Caco-2 (cell line): Measurements from ENCODE around the gene IL18R1. TPM values are rescaled to one million over a fixed set of nuclear protein-coding genes. Genes with fewer than 3 reads are reported as not detected.

Experiments used
- BruUV-seq: library from RNA; stranded (reverse); fragments of 400-500 nt; replicated peaks from 2 replicates; lab custom pipeline; 2021; lab: Mats Ljungman, UMichigan
- CTCF ChIA-PET: fragments of 300-600 bp; sonication (Branson Sonifier 250); formaldehyde crosslinking; loops from one replicate; lab custom pipeline; 2022; ENCODE audit warnings: antibody characterized with exemption; lab: Charles Lee
- POLR2A ChIA-PET: fragments of 300-600 bp; sonication (Branson Sonifier 250); formaldehyde crosslinking; loops from one replicate; lab custom pipeline; 2022; ENCODE audit warnings: antibody characterized with exemption; lab: Charles Lee
- DNase-seq, 2 experiments: peaks; one replicate each; pipeline versions ENCODE4 v3.0.0 to v3.0.0-alpha.2; 2020 to 2022
- H3K27me3 ChIP-seq: replicated peaks from 2 replicates; pipeline ENCODE4 v1.6.0; 2011; ENCODE audit warnings: low read length; ENCODE audit not compliant: control insufficient read depth, insufficient read depth
- H3K36me3 ChIP-seq: 2 replicates; pipeline ENCODE4 v1.5.1; 2011; ENCODE audit warnings: low read length; ENCODE audit not compliant: control insufficient read depth, insufficient read depth
- H3K4me1 ChIP-seq: fragments of 250-450 bp; sonication (Bioruptor Pico); 2 replicates; pipeline ENCODE4 v1.5.1; 2020; ENCODE audit warnings: mild to moderate bottlenecking
- H3K4me3 ChIP-seq: 2 replicates; pipeline ENCODE4 v1.5.1; 2011; ENCODE audit warnings: low read depth, mild to moderate bottlenecking, control low read depth, low read length
- H3K9me3 ChIP-seq: fragments of 250-450 bp; sonication (Bioruptor Pico); 2 replicates; pipeline ENCODE4 v1.5.1; 2020; ENCODE audit warnings: mild to moderate bottlenecking, moderate library complexity
- H3K27ac Mint-ChIP-seq: one replicate; pipeline ENCODE4 v1.8.0; 2022; ENCODE audit warnings: mixed read lengths; ENCODE audit not compliant: unreplicated experiment
- H3K27me3 Mint-ChIP-seq: one replicate; pipeline ENCODE4 v1.8.0; 2022; ENCODE audit warnings: mixed read lengths; ENCODE audit not compliant: insufficient read depth, unreplicated experiment
- H3K36me3 Mint-ChIP-seq: one replicate; pipeline ENCODE4 v1.8.0; 2022; ENCODE audit warnings: mild to moderate bottlenecking, mixed read lengths; ENCODE audit not compliant: insufficient read depth, unreplicated experiment
- H3K4me1 Mint-ChIP-seq: one replicate; pipeline ENCODE4 v1.8.0; 2022; ENCODE audit warnings: low read depth, mixed read lengths; ENCODE audit not compliant: unreplicated experiment
- H3K4me3 Mint-ChIP-seq: one replicate; pipeline ENCODE4 v1.8.0; 2022; ENCODE audit warnings: mild to moderate bottlenecking, moderate library complexity, mixed read lengths; ENCODE audit not compliant: unreplicated experiment
- H3K9me3 Mint-ChIP-seq: one replicate; pipeline ENCODE4 v1.8.0; 2022; ENCODE audit warnings: mixed read lengths; ENCODE audit not compliant: unreplicated experiment
- CTCF ChIP-seq, 2 experiments: fragments of 200-600 bp in 1 of 2; IDR thresholded peaks; 1 replicate in 1 of 2; 2 replicates in 1 of 2; pipeline versions ENCODE4 v1.5.1 to v1.8.0; 2011 to 2022; ENCODE audit warnings: antibody characterized with exemption in 1 of 2, control low read depth in 1 of 2, inconsistent platforms in 1 of 2, low read depth in 1 of 2, low read length in 1 of 2, mild to moderate bottlenecking in 1 of 2, moderate library complexity in 1 of 2; ENCODE audit not compliant: insufficient read depth in 1 of 2, severe bottlenecking in 1 of 2, unreplicated experiment in 1 of 2
- intact Hi-C: fragments of 100-400 bp; cut with micrococcal nuclease; formaldehyde crosslinking; loops from one replicate; pipeline ENCODE4 v1.10.0; 2022; ENCODE audit not compliant: unreplicated experiment
- total RNA-seq: library from RNA; stranded (reverse); gene quantifications from 2 replicates; pipeline ENCODE4 v1.2.3, GENCODE V29; 2022

The IL18R1 gene
- total RNA-seq, 1 experiment from 2014 or later, result not detected

DNA sequence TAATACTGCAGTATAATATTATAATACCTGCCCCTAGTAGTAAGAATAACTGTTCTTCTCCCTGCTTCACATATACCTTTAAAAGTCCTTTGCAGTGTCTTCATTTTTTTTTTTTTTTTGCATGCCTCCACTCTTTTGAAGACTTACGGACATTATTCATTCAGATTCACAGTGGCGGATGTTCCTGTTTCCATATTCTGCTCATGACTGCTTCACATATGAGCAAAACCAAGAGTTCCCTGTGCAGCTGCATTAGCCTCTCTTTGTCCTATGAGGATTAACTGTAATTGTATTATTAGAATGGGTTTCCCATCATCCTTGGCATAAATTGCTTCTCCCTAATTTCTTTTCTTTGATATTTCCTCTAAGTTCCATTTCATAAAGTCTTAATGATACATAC is 80.1 kb downstream of the IL18R1 start:
- intact Hi-C loops, result no loop called here
- Histone ChIP-seq H3K9me3 (no peaks in the 10 kb centered on the region), H3K4me1 (no peaks in the 10 kb centered on the region), H3K4me3 (no peak overlapping the region), H3K36me3 (no peaks in the 10 kb centered on the region), H3K27me3 (no peaks in the 10 kb centered on the region)
- ChIA-PET CTCF (no interaction called here), POLR2A (no interaction called here)
- Mint-ChIP-seq H3K4me3 (no peak overlapping the region), H3K27me3 (peaks cover 12% of the 10 kb centered on the region), H3K36me3 (no peaks in the 10 kb centered on the region), H3K9me3 (no peaks in the 10 kb centered on the region), H3K4me1 (no peaks in the 10 kb centered on the region), H3K27ac (no peak overlapping the region)
- DNase-seq, result no peak
- no TSS peak for BruUV-seq
- no peak for TF ChIP-seq CTCF (IDR thresholded peaks at IDR 0.05; ENCODE audit: insufficient read depth in 1 of 2, low read depth in 1 of 2, low read length in 1 of 2, severe bottlenecking in 1 of 2, unreplicated experiment in 1 of 2)

DNA sequence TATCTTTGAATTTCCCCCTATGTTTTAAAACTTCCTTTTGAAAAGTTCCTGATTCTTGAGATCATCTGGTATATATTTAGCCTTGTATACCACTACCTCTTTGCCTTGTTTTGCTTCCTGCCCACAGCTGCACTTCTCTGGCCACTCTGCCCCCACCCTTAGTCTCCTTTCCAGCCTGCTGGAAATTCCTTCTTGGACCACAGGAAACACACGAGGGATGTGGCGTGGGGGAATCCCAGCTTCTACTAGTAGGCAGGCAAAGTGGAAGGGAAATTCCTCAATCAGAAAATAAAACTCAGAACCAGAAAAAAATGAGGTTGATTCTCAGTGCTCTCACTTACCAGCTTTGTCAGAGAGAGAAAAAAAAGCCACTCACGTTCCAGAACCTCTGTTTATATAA is 80.7 kb downstream of the IL18R1 start:
- Histone ChIP-seq H3K36me3 (no peaks in the 10 kb centered on the region), H3K4me3 (no peak overlapping the region), H3K4me1 (no peaks in the 10 kb centered on the region), H3K9me3 (no peaks in the 10 kb centered on the region), H3K27me3 (no peaks in the 10 kb centered on the region)
- ChIA-PET CTCF (no interaction called here), POLR2A (no interaction called here)
- H3K27me3 Mint-ChIP-seq, result peaks cover 9% of the 10 kb centered on the region
- TF ChIP-seq CTCF (IDR thresholded peaks at IDR 0.05; ENCODE audit: insufficient read depth in 1 of 2, low read depth in 1 of 2, low read length in 1 of 2, severe bottlenecking in 1 of 2, unreplicated experiment in 1 of 2), result no peak
- BruUV-seq, result no TSS peak
- no peaks in the 10 kb centered on the region for H3K4me1 Mint-ChIP-seq
- H3K27ac Mint-ChIP-seq, result no peak overlapping the region
- no peaks in the 10 kb centered on the region for H3K36me3 Mint-ChIP-seq
- intact Hi-C loops, result no loop called here
- no peaks in the 10 kb centered on the region for H3K9me3 Mint-ChIP-seq
- no peak overlapping the region for H3K4me3 Mint-ChIP-seq
- no peak for DNase-seq

- no peaks in the 10 kb centered on the region for H3K27me3 ChIP-seq
- Mint-ChIP-seq H3K9me3 (no peaks in the 10 kb centered on the region), H3K27me3 (peaks cover 7% of the 10 kb centered on the region), H3K36me3 (no peaks in the 10 kb centered on the region), H3K4me3 (no peak overlapping the region), H3K4me1 (no peaks in the 10 kb centered on the region), H3K27ac (no peak overlapping the region)
- no peaks in the 10 kb centered on the region for H3K4me1 ChIP-seq
- intact Hi-C loops, result no loop called here
- no peak overlapping the region for H3K4me3 ChIP-seq
- POLR2A ChIA-PET, result no interaction called here
- BruUV-seq, result no TSS peak
- no peaks in the 10 kb centered on the region for H3K36me3 ChIP-seq
- DNase-seq, result no peak
- CTCF ChIA-PET, result no interaction called here
- TF ChIP-seq CTCF (IDR thresholded peaks at IDR 0.05; ENCODE audit: insufficient read depth in 1 of 2, low read depth in 1 of 2, low read length in 1 of 2, severe bottlenecking in 1 of 2, unreplicated experiment in 1 of 2), result no peak
- H3K9me3 ChIP-seq, result no peaks in the 10 kb centered on the region
These were observed 81.5 kb downstream of the IL18R1 start for GRCh38 chr2:102437122-102437521.
